ENCODE results near the gene KIAA1671. TPM values are rescaled to one million over a fixed set of nuclear protein-coding genes. Genes with fewer than 3 reads are reported as not detected.
"Not testable (repeated sequence)": the region's sequence is repeated elsewhere in the genome, so short reads cannot be mapped to it uniquely, and the experiment has no call there.

Gene KIAA1671
- total RNA-seq: 46.7 TPM
- long read RNA-seq, full-length matches to known transcripts: 6 of 30 reads
- long read RNA-seq, partial matches to known transcripts: 4 of 30 reads
- long read RNA-seq, other reads (novel, unspliced or antisense): 20 of 30 reads

- TF ChIP-seq CTCF (IDR thresholded peaks at IDR 0.05): peak; percentile 97
- intact Hi-C loops (cut with DNase I): loop anchor here (5.0 kb wide), 1 partner anchor 95 kb away; no protein-coding TSS in a partner anchor
- DNase-seq (peak; percentile 94), ATAC-seq (peak; percentile 95)
- Histone ChIP-seq H3K27ac (peak within 1 kb of the TSS; percentile 84), H3K36me3 (no peaks in the 10 kb centered on the region), H3K4me3 (peak within 1 kb of the TSS; percentile 73), H3K27me3 (no peaks in the 10 kb centered on the region), H3K9me3 (no peaks in the 10 kb centered on the region), H3K4me1 (peaks cover 7% of the 10 kb centered on the region)
Observed at GRCh38 chr22:24951942-24952836, at the start of gene KIAA1671. Gene KIAA1671, plus strand, starts transcription at chr22:24952716. Its CDS starts 75,284 bp downstream, at chr22:25028000.

GRCh38 chr22:24905909-24906308, 46.6 kb upstream of the KIAA1671 start:
- DNase-seq (no peak), ATAC-seq (no peak)
- Histone ChIP-seq H3K27me3 (no peaks in the 10 kb centered on the region), H3K27ac (no peak overlapping the region), H3K4me3 (no peak overlapping the region), H3K36me3 (no peaks in the 10 kb centered on the region), H3K9me3 (peaks cover 5% of the 10 kb centered on the region), H3K4me1 (no peaks in the 10 kb centered on the region)
- intact Hi-C loops (cut with DNase I): no loop called here
- no peak for TF ChIP-seq CTCF (IDR thresholded peaks at IDR 0.05)

GRCh38 chr22:24907101-24907500, 45.4 kb upstream of the KIAA1671 start:
- H3K27ac ChIP-seq; ATAC-seq; H3K36me3 ChIP-seq; H3K27me3 ChIP-seq; H3K4me3 ChIP-seq; intact Hi-C loops (cut with DNase I); H3K9me3 ChIP-seq; DNase-seq; H3K4me1 ChIP-seq: not testable (repeated sequence)

- DNase-seq (no peak), ATAC-seq (no peak)
- Histone ChIP-seq H3K4me3 (no peak overlapping the region), H3K4me1 (no peaks in the 10 kb centered on the region), H3K27me3 (no peaks in the 10 kb centered on the region), H3K9me3 (no peaks in the 10 kb centered on the region), H3K27ac (no peak overlapping the region), H3K36me3 (no peaks in the 10 kb centered on the region)
- intact Hi-C loops (cut with DNase I): no loop called here
- no peak for TF ChIP-seq CTCF (IDR thresholded peaks at IDR 0.05)
Observed at GRCh38 chr22:24920029-24920428, 32.5 kb upstream of the KIAA1671 start.

- no peak for TF ChIP-seq CTCF (IDR thresholded peaks at IDR 0.05)
- Histone ChIP-seq H3K9me3 (no peaks in the 10 kb centered on the region), H3K27ac (no peak overlapping the region), H3K36me3 (no peaks in the 10 kb centered on the region), H3K27me3 (no peaks in the 10 kb centered on the region), H3K4me3 (no peak overlapping the region), H3K4me1 (no peaks in the 10 kb centered on the region)
- intact Hi-C loops (cut with DNase I): no loop called here
- DNase-seq (no peak), ATAC-seq (no peak)
Observed at GRCh38 chr22:24925586-24926427, 26.7 kb upstream of the KIAA1671 start.

- DNase-seq (no peak), ATAC-seq (no peak)
- Histone ChIP-seq H3K4me3 (no peak overlapping the region), H3K4me1 (no peaks in the 10 kb centered on the region), H3K27me3 (no peaks in the 10 kb centered on the region), H3K9me3 (no peaks in the 10 kb centered on the region), H3K27ac (no peak overlapping the region), H3K36me3 (no peaks in the 10 kb centered on the region)
- intact Hi-C loops (cut with DNase I): no loop called here
- no peak for TF ChIP-seq CTCF (IDR thresholded peaks at IDR 0.05)
Observed at GRCh38 chr22:24926428-24926725, 26.1 kb upstream of the KIAA1671 start.
